ENCODE results near the gene JOSD2.

JOSD2 gene

DNA sequence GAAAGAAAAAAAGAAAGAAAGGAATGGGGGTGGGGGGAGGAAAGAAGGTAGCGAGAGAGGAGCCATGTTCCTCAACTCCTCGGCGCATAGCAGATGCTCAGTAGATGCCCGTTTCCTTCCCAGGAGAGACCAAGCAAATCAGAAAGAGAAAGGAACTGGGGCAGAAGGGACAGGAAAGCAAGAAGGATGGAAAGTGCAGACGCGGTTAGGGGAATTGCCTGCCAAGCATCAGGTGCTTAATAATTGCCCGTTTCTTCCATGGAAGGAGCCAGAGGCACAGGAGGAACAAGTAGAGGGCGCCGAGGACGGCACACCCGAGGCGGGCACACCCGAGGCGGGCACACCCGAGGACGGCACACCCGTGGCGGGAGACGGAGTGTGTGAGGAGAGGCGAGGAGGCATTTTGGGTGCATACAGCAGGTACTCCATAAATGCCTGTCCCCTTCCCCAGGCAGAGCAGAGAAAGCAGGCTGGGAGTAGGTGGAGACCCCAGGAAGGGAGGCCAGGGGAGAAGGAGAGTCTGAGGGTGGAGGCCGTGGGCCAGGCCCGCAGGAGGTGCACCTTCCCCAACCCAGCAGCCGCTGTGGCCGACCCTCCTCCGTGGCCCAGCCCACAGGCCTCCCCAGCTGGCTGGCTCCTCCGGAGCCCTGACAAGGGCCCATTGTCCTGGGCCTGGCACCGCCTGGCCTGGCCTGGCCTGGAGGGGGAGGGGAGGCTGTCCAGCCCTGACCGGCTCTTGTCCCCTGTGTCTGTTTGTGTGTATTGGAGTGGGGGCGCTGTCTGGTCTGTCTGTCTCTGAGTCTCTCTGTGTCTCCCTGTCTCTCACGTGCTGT lies 14.6 kb downstream of the JOSD2 start:
- in situ Hi-C loops (cut with MboI; ENCODE audit: low sequenced_read_pairs): no loop called here

DNA sequence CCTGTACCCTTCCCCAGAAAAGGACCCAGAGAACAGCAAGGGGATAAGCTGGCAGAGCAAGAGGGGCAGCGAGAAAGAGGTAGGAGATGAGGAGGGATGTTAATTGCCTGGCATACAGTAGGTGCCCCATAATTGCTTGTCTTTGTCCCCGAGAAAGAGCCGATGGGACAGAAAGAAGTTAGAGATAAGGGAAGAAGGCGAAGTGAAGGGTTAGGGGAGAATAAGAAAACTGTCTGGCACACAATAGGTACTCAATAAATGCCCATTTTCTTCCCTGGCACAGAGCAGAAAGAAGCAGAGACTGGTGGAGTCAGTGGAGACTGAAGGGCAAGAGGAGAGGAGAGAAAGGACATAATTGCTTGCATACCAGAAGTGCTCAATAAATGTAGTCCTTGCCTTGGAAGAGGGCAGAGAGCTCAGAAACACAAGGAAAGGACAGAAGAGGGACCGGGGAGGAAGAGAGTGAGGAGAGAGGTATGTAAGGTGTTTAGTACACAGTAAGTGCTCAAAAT lies 15.9 kb downstream of the JOSD2 start:
- in situ Hi-C loops (cut with MboI; ENCODE audit: low sequenced_read_pairs): no loop called here

- in situ Hi-C loops (cut with MboI; ENCODE audit: low sequenced_read_pairs): no loop called here
These were observed 16.6 kb downstream of the JOSD2 start for GRCh38 chr19:50494186-50495019.

- in situ Hi-C loops (cut with MboI; ENCODE audit: low sequenced_read_pairs): no loop called here
These were observed 17.8 kb downstream of the JOSD2 start for GRCh38 chr19:50493171-50493570.

- in situ Hi-C loops (cut with MboI; ENCODE audit: low sequenced_read_pairs): no loop called here
These were observed 18.5 kb downstream of the JOSD2 start for GRCh38 chr19:50492303-50493052.

GRCh38 chr19:50490991-50491472 lies 20.0 kb downstream of the JOSD2 start:
- in situ Hi-C loops (cut with MboI; ENCODE audit: low sequenced_read_pairs): no loop called here

GRCh38 chr19:50490411-50490811 lies 20.6 kb downstream of the JOSD2 start:
- in situ Hi-C loops (cut with MboI; ENCODE audit: low sequenced_read_pairs): no loop called here

- in situ Hi-C loops (cut with MboI; ENCODE audit: low sequenced_read_pairs): no loop called here
These were observed 21.5 kb downstream of the JOSD2 start for GRCh38 chr19:50489461-50490011.

DNA sequence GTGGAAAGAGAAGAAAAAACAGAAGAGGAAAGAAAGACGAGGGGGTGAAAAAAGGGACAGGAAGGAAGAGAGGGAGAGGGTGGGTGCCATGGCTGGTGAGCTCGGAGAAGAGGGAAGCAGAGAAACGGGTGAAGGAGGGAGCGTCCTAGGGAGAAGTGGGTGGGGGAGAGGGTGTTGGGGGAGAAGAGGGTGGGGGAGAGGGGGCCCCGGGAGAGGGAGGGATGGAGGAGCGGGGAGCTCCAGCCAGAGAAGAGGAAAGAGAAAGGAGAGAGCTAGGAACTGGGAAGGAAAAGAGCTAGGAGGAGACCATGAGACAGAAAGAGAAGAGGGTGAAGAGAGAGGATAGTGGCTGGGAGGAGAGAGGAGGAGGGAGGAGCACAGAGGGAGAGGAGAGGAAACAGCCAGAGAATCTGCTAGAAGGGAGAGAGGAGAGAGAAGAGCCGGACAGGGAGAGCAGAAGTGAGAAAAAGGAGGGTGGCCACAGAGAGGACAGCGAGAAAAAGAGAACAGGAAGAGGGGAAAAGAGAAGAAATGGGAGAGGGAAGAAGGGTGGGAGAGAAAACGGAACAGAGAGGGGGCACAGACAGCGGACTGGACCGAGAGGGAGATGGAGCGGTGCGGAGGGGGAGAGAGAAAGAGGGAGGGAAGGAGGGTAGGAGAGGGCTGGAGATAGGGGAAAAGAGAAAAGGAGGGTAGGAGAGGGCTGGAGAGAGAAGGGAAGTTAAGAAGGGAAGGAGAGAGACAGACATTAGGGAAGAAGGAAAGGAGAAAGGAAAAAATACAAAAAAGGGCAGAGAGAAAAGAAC lies 22.4 kb downstream of the JOSD2 start:
- in situ Hi-C loops (cut with MboI; ENCODE audit: low sequenced_read_pairs): no loop called here

- in situ Hi-C loops (cut with MboI; ENCODE audit: low sequenced_read_pairs): no loop called here
These were observed 24.0 kb downstream of the JOSD2 start for GRCh38 chr19:50486823-50487515.

GRCh38 chr19:50485284-50485955 lies 25.6 kb downstream of the JOSD2 start:
- in situ Hi-C loops (cut with MboI; ENCODE audit: low sequenced_read_pairs): no loop called here

- in situ Hi-C loops (cut with MboI; ENCODE audit: low sequenced_read_pairs): no loop called here
These were observed 28.1 kb downstream of the JOSD2 start for GRCh38 chr19:50482916-50483315.

DNA sequence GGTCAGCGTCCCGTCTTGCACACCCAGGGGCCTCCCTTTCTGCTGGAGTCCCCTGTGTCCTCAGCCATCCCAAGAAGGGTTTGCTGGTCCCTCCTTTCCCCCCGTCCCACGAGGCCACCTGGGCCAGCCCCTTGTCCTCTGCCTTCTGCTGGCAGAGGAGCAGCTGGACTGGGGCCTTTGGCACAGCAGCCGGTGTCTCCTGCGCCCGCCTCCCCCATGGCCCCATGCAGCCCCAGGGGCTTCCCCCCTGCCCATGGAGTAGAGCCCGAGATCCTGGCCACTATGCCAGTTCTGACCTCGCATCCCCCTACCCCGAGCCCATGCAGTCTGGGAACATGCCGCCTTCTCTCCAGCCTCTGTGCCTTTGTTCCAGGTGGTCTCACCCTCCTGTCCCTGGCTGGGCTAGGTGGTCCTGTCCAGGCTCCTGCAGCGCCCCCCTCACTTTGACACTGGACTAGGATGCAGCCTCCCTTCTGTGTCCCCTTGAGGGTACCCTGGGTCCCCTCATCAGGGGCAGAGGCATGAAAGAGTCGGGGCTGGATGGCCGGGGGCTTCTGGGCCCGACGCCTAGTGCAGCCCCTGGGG lies 28.6 kb downstream of the JOSD2 start:
- in situ Hi-C loops (cut with MboI; ENCODE audit: low sequenced_read_pairs): no loop called here

DNA sequence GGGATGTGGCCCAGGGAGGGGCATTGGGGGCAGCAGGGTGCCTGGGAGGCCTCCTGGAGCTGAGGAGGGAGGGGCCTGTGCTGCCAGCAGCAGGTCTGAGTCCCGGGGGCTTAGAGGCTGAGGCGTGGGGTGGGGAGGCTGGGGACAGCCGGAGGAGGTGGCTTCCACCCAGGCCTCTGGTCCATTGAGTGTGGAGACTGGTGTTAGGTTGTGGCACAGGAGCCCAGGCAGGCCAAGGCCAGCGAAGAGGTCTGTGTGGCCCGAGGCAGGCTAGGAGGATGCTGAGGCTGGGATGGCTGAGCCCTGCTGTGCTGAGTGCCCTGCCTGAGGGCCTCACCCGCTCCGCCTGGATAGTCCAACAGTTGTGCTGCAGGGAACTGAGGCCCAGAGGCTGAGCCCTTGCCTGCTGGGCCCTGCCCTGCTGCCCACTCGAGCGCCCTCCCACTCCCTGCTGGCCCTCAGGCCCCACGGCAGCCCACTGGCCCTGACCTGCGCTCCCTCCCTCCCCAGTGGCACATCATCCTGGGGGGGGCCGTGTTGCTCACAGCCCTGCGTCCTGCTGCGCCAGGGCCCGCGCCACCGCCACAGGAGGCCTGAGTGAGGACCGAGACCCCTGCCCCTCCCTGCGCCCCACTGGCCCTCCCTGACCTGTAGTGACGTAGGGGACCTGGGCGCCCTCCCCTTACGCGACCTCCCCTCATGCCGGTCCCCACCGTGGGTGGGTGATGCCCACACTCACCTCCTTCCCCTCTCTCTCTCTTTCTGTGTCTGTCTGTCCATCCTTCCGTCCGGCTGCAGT lies 29.4 kb downstream of the JOSD2 start:
- in situ Hi-C loops (cut with MboI; ENCODE audit: low sequenced_read_pairs): no loop called here

- in situ Hi-C loops (cut with MboI; ENCODE audit: low sequenced_read_pairs): no loop called here
These were observed 30.5 kb downstream of the JOSD2 start for GRCh38 chr19:50480281-50481111.

DNA sequence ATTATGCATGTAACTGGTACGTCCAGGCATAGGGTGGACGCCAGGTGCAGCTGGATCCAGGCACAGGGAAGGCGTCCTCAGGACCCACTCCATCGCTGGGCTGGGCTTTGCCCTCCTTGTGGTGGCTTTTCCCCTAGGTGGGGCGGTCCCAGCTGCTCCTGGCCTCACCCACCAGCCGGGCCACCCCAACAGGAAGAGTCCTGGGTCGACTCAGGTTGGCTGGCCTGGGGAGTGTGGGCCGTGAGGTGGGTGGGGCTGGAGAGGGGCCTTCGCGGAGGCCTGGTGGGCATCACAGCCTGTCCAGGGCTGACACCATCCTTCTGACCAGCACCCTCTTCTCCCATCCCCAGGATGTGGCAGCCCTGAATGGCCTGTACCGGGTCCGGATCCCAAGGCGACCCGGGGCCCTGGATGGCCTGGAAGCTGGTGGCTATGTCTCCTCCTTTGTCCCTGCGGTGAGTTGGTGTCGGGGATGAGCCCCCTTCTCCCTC lies 31.2 kb downstream of the JOSD2 start:
- in situ Hi-C loops (cut with MboI; ENCODE audit: low sequenced_read_pairs): loop anchor here (10.0 kb wide), 1 partner anchor 115 kb away; the partner anchor contains the start of gene NAPSA

Data from HL-60/S4 treated with retinoic acid at 250 ng/mL for 4 days and 3 days (cell line).